COLO668 (cell line): ENCODE results near the gene GZF1.

Experiments used
- DNase-seq: peaks from one replicate; lab custom pipeline; 2025; ENCODE audit not compliant: unreplicated experiment; lab: John Stamatoyannopoulos, UW

The GZF1 gene

GRCh38 chr20:23404196-23404595 lies 42.2 kb downstream of the GZF1 start:
- DNase-seq = no peak

- no peak for DNase-seq
These were observed 44.9 kb downstream of the GZF1 start for GRCh38 chr20:23406880-23407279.

- no peak for DNase-seq
These were observed 45.9 kb downstream of the GZF1 start for GRCh38 chr20:23407781-23408464.

DNA sequence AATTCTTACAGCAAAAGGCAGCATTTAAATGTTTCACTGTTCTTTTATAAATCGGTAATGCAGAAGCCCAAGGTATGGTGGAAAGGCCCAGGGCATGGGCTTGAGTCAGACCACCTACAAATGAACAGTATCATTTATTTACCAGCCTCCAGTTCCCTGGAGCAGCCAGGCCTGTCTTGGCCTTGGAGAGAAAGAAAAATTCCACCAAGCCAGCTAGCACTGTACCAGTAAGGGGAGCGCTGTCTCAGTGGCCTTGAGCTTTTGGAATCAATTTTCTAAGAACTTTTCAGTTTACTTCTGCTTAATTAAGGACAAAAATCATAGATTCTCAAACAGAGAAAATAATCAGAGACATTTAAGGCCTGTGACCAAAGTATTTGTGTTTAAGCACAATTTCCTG lies 47.0 kb downstream of the GZF1 start:
- DNase-seq = no peak

DNA sequence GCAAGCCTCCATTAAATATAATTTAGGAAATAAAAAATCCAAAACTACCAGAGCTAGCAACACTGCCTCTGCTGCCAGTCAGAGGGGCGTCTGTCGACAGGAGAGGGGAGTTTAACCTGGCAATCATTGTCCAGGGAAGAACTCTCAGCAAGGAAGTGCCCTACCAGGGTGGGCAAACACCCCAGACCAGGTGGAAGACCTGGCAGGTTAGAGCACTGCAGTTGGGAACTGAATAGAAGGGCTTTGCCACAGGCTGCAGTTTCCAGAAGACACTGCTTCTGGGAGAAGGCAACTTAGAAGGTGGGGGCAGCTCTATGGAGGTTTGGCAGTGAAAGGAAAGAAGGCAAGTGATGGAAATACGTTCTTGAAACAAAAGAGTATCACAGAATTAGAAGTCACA lies 47.8 kb downstream of the GZF1 start:
- DNase-seq = no peak

GRCh38 chr20:23410916-23411695 lies 49.1 kb downstream of the GZF1 start:
- no peak for DNase-seq

DNA sequence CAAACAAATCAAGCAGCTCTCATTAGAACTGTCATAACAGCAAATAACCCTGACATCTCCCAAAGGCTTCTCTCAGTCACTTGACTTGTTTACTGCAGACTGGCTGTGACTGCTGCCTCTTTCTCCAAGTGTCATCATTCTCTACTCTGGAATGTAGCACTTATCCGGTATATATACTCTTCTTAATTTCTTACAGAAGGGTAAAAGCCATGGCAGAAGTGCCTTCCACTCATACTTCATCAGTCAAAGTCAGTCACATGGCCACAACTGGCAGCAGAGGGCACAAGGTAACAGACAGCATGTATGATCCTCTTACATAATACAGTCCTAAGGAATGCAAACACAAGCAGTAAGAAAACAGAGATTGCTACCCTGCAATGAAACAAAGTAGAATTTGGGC lies 50.0 kb downstream of the GZF1 start:
- DNase-seq = no peak

DNA sequence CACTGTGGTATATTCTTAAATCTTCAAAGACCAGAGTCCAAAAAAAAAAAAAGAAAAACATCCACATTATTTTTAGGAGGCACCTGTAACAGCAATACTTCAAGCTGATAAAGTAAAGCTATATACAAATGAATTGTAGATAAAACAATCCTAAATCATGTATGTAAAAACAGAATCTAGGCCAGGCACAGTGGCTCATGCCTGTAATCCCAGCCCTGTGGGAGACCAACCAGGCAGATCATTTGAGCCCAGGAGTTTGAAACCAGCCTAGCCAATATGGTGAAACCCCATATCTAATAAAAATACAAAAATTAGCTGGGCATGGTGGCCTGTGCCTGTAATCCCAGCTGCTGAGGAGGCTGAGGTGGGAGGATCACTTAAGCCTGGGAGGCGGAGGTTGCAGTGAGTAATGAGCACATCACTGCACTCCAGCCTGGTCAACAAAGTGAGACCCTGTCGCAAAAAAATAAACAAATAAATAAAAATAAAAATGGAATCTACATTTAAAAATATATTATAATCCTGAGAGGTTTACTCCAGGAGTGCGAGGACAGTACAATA lies 52.0 kb downstream of the GZF1 start:
- DNase-seq = no peak

GRCh38 chr20:23414526-23415188 lies 52.7 kb downstream of the GZF1 start:
- no peak for DNase-seq

- DNase-seq = no peak
These were observed 53.6 kb downstream of the GZF1 start for GRCh38 chr20:23415555-23415954.

- no peak for DNase-seq
These were observed 54.1 kb downstream of the GZF1 start for GRCh38 chr20:23415959-23416583.

- no peak for DNase-seq
These were observed 55.9 kb downstream of the GZF1 start for GRCh38 chr20:23417861-23418260.

- DNase-seq = no peak
These were observed 57.6 kb downstream of the GZF1 start for GRCh38 chr20:23419657-23419994.

DNA sequence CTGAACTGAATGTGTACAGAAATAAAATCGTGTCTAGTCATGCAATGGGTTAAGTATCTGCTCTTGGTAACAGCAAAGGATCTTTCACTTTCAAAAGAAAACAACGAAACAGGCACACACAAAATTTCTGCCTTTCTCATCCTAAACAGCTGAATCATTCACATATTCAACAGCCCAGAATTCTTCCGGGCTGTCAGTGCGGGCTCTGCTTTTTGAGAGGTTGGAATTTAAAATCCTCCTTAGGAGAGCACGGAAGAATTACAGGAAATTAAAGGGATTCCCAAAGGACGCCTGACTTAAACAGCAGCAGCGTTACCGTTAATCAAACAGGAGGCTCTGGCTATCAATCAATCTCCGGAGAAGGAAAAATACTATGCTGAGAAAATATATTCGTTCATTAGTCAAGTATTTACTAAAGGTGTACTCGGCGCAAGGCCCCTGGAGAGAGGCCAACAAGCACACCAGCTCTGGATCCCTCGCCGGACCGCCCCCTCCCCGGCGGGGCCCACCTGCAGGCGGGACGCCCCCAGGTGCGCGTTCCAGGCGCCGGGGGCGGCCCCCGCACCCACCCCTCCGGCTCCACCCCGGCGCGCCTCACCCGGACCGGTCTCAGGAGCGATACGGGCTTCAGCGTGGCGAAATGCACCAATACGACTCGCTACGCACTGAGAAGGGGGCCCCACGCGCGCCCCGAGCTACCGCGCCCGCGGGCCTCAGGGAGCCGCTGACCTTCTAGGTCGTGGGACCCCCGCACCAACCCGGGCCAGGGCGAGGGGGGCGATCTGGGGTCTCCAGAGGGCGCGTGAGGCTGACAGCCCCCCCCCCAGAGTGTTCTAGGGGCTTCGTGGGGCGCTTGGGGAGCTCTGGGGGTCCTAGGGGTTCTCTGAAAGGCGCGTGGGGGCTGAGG lies 58.3 kb downstream of the GZF1 start:
- peak; percentile 53 for DNase-seq

DNA sequence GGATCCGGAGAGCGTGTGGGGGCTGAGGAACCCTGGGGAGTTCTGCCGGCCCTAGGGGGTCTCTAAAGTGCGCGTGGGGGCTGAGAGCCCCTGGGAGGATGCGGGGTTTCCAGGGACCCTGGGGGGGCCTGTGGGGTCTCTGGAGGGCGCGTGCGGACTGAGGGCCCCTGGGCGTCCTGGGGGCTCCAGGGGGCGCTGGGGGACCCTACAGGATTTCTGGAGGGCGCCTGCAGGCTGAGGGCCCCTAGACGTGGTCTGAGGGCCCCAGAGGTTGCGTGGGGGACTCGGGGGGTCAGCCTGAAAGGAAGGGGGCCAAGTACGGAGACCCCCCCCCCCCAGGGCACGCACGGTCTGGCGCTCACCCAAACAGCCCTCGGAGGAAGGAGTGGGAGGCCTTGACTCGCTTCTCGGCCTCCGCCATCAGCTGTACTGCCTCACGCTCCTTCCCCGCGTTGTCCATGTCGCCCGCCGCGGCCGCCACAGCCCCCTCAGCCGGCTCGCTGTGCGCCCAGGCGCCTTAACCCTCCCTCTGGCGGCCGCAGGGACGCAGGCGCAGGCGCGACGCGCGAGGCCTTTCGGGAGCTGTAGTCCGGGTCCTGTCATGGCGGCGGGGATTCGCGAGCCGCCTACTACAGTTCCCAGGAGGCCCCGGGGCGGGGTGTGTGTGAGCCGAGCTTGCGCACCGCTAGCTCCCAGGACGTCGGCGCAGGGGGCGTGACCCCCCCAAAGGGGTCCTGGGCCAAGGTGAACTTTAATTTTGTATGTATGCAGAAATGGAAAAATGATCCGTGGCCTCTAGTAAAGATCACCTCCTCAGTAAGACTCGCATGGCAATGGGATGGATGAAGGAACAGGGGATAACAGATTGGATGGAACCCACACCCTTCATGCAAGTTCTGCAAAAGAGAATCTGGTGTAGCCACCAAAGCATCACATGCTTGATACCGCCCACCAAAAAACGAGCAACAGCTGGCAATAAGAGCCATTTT lies 59.3 kb downstream of the GZF1 start, which contains the start of gene NAPB:
Gene NAPB (minus strand): TSS at position 546 of the 989 bp plus-strand sequence. CDS start 86 bp downstream, at position 460.
- peak; percentile 97 for DNase-seq
